Gastrocnemius medialis (tissue), 4 donors: ENCODE results near the gene PIK3R3.

Experiments
- CTCF ChIP-seq, 5 experiments: fragments of 450-650 bp in 3 of 5; fragments of 200-600 bp in 2 of 5; sonication (generic) in 2 of 5; IDR thresholded peaks in 4 of 5; conservative IDR thresholded peaks in 1 of 5; 1 replicate in 4 of 5; 2 replicates in 1 of 5; pipeline ENCODE4 v1.5.1; 2016 to 2019; ENCODE audit warnings: antibody characterized with exemption in 5 of 5, mild to moderate bottlenecking in 3 of 5, moderate library complexity in 3 of 5
- POLR2A ChIP-seq, 2 donors: fragments of 450-650 bp; IDR thresholded peaks; one replicate each; pipeline ENCODE4 v1.6.1; 2017; ENCODE audit warnings: antibody characterized with exemption in 2 of 2, mild to moderate bottlenecking in 2 of 2, moderate library complexity in 2 of 2

- no peak for TF ChIP-seq CTCF (IDR thresholded peaks at IDR 0.05 in 4 of 5, conservative IDR thresholded peaks at IDR 0.05 in 1 of 5)
- no peak for TF ChIP-seq POLR2A (IDR thresholded peaks at IDR 0.05)
Observed at GRCh38 chr1:46112108-46112507, 20.3 kb downstream of the PIK3R3 start.
